ENCODE results near the gene SLC2A1. TPM values are rescaled to one million over a fixed set of nuclear protein-coding genes. Genes with fewer than 3 reads are reported as not detected.

SLC2A1 gene
- total RNA-seq (10 to 100 TPM; 19.0 to 88.1 (median 29.9) TPM), polyA plus RNA-seq (100 to 1,000 TPM in 1 of 2 donors, 10 to 100 TPM in 1; 10.6 to 196 TPM)
- long read RNA-seq, donor 1, transcript SLC2A1-203 (10 exons, 3,670 nt), result major isoform, 34 of 107 reads
- long read RNA-seq, donor 1, partial matches to known transcripts, result 69 of 107 reads
- long read RNA-seq, donor 1, other reads (novel, unspliced or antisense), result 4 of 107 reads
- long read RNA-seq, donor 2, transcript SLC2A1-203 (10 exons, 3,670 nt), result major isoform, 46 of 79 reads
- long read RNA-seq, donor 2, partial matches to known transcripts, result 30 of 79 reads
- long read RNA-seq, donor 2, other reads (novel, unspliced or antisense), result 3 of 79 reads
- long read RNA-seq, donor 3, transcript SLC2A1-203 (10 exons, 3,670 nt), result major isoform, 52 of 125 reads
- long read RNA-seq, donor 3, partial matches to known transcripts, result 59 of 125 reads
- long read RNA-seq, donor 3, other reads (novel, unspliced or antisense), result 14 of 125 reads

- H3K27me3 ChIP-seq, result peaks cover 0 to 10% (median 0%) of the 10 kb centered on the region in 9 donors
- peaks cover 0 to 53% (median 20%) of the 10 kb centered on the region in 12 donors for H3K4me1 ChIP-seq
- intact Hi-C loops (cut with DNase I), result loop anchor here in 2 of 10 donors (2.0 to 5.0 kb wide), 2 partner anchors 36 to 46 kb away; no protein-coding TSS in a partner anchor
- 0 to 2% (median 0%) methylated on average over 30 to 87 of the region's 87 CpGs for WGBS, 4 donors
- TF ChIP-seq POLR2A (IDR thresholded peaks at IDR 0.05) (peak; percentile 28 to 86), CTCF (IDR thresholded peaks at IDR 0.05) (no peak)
- H3K9me3 ChIP-seq, result no peaks in the 10 kb centered on the region
- peak; percentile 91 to 98 (median 94) for ATAC-seq
- H3K27ac ChIP-seq, result peak within 1 kb of the TSS; percentile 49 to 93 (median 86)
- peak; percentile 84 to 95 (median 93) for DNase-seq
- H3K36me3 ChIP-seq, result no peaks in the 10 kb centered on the region
- peak within 1 kb of the TSS; percentile 58 to 97 (median 72) for H3K4me3 ChIP-seq
These were observed at the start of gene SLC2A1 for GRCh38 chr1:42958488-42959319. Gene SLC2A1, minus strand, starts transcription at chr1:42958868. Its CDS starts 217 bp downstream, at chr1:42958651.

GRCh38 chr1:43007377-43008114 is 48.9 kb upstream of the SLC2A1 start:
- no peaks in the 10 kb centered on the region for H3K9me3 ChIP-seq
- no peak overlapping the region for H3K4me3 ChIP-seq
- no peak for ATAC-seq
- H3K27me3 ChIP-seq, result peaks cover 0 to 26% (median 10%) of the 10 kb centered on the region in 9 donors
- no peaks in the 10 kb centered on the region for H3K36me3 ChIP-seq
- H3K27ac ChIP-seq, result no peak overlapping the region
- DNase-seq, result no peak
- 54 to 83% (median 63%) methylated on average over 26 to 49 of the region's 49 CpGs for WGBS, 4 donors
- TF ChIP-seq CTCF (IDR thresholded peaks at IDR 0.05) (no peak), POLR2A (IDR thresholded peaks at IDR 0.05) (no peak)
- intact Hi-C loops (cut with DNase I), result no loop called here
- no peaks in the 10 kb centered on the region for H3K4me1 ChIP-seq

- no peak for ATAC-seq
- WGBS, 4 donors, result 57 to 91% (median 62%) methylated on average over 8 to 18 of the region's 18 CpGs
- DNase-seq, result no peak
- Histone ChIP-seq H3K27ac (no peak overlapping the region), H3K9me3 (no peaks in the 10 kb centered on the region), H3K36me3 (no peaks in the 10 kb centered on the region), H3K4me1 (no peaks in the 10 kb centered on the region), H3K27me3 (peaks cover 0 to 26% (median 10%) of the 10 kb centered on the region in 9 donors), H3K4me3 (no peak overlapping the region)
- TF ChIP-seq CTCF (IDR thresholded peaks at IDR 0.05) (no peak), POLR2A (IDR thresholded peaks at IDR 0.05) (no peak)
- intact Hi-C loops (cut with DNase I), result no loop called here
These were observed 47.0 kb upstream of the SLC2A1 start for GRCh38 chr1:43005460-43006361.
